Measurements from ENCODE around the gene LMLN.
A peak's percentile ranks its signal among the peaks of the same experiment; 100 is the strongest.

Gene LMLN

DNA sequence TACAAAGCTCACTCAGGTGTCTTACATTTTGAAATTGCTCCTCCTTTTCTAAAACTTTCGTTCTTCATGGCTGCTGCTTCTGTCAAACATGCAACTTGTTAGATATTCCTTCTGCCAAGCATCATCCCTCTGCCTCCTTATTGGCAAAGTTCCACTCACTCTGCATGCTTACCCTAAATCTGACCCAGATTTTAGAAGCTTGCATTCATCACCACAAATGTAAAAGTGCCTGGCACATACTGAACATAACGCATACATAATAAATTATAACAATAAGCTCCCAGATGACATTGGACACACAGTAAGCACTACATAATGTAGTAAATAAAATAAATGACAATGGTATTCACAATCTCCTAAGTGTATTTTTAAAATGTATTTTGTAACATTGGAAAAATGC is 107.4 kb downstream of the LMLN start:
- H3K4me2 ChIP-seq (ENCODE audit: low read depth, low read length, poor library complexity, severe bottlenecking), result no peak overlapping the region
- no peak for TF ChIP-seq EZH2phosphoT487 (IDR thresholded peaks at IDR 0.05; ENCODE audit: borderline replicate concordance)
- TF ChIP-seq, protein P1, sequence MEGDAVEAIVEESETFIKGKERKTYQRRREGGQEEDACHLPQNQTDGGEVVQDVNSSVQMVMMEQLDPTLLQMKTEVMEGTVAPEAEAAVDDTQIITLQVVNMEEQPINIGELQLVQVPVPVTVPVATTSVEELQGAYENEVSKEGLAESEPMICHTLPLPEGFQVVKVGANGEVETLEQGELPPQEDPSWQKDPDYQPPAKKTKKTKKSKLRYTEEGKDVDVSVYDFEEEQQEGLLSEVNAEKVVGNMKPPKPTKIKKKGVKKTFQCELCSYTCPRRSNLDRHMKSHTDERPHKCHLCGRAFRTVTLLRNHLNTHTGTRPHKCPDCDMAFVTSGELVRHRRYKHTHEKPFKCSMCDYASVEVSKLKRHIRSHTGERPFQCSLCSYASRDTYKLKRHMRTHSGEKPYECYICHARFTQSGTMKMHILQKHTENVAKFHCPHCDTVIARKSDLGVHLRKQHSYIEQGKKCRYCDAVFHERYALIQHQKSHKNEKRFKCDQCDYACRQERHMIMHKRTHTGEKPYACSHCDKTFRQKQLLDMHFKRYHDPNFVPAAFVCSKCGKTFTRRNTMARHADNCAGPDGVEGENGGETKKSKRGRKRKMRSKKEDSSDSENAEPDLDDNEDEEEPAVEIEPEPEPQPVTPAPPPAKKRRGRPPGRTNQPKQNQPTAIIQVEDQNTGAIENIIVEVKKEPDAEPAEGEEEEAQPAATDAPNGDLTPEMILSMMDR (conservative IDR thresholded peaks at IDR 0.05; ENCODE audit: low read length), result no peak

DNA sequence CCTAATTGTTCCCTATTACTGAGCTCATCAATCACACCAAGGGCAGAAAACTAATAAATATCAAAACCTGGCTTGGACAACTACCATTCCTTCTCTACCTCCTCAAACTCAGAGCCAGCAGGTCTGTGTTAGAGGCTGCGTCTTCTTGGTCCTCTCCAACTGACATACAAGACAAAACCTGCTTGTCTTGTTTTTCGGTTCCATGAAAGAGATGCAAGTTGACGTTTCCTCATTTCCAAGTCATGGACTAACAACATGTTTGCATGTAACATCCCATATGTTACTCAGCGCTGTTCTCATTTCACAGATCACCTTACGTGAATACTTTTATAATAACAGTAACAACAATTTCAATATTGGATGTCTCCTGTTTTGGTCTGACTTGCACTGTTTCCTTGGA is 110.9 kb downstream of the LMLN start:
- no peak for TF ChIP-seq EZH2phosphoT487 (IDR thresholded peaks at IDR 0.05; ENCODE audit: borderline replicate concordance)
- TF ChIP-seq, protein P1 (conservative IDR thresholded peaks at IDR 0.05; ENCODE audit: low read length), result no peak

More for the DNA sequence above, 107.4 kb downstream of the LMLN start:
- Histone ChIP-seq H3K4me3 (ENCODE audit: low read length, poor library complexity, severe bottlenecking) (no peak overlapping the region), H3F3A (ENCODE audit: low read depth) (no peaks in the 10 kb centered on the region), H3K36me3 (ENCODE audit: insufficient read depth, low read length) (no peaks in the 10 kb centered on the region), H2AFZ (ENCODE audit: low read length) (0 out of 2 replicates have a peak overlapping the region, but pooled peaks have one; percentile 45), H4K20me1 (ENCODE audit: insufficient read depth, low read length, poor library complexity, severe bottlenecking) (no peaks in the 10 kb centered on the region), H3K9ac (ENCODE audit: low read depth, low read length, poor library complexity, severe bottlenecking) (no peak overlapping the region), H3K27me3 (ENCODE audit: insufficient read depth, low read length, poor library complexity, severe bottlenecking) (no peaks in the 10 kb centered on the region), H3K9me3 (ENCODE audit: insufficient read depth, low read depth, low read length) (no peaks in the 10 kb centered on the region), H3K4me1 (ENCODE audit: insufficient read depth, low read length, poor library complexity, severe bottlenecking) (peaks cover 24% of the 10 kb centered on the region), H3K9me2 (replicated peaks; ENCODE audit: low read depth, low read length) (no peaks in the 10 kb centered on the region), H3K79me2 (ENCODE audit: insufficient read depth, low read length) (no peaks in the 10 kb centered on the region)

DNA sequence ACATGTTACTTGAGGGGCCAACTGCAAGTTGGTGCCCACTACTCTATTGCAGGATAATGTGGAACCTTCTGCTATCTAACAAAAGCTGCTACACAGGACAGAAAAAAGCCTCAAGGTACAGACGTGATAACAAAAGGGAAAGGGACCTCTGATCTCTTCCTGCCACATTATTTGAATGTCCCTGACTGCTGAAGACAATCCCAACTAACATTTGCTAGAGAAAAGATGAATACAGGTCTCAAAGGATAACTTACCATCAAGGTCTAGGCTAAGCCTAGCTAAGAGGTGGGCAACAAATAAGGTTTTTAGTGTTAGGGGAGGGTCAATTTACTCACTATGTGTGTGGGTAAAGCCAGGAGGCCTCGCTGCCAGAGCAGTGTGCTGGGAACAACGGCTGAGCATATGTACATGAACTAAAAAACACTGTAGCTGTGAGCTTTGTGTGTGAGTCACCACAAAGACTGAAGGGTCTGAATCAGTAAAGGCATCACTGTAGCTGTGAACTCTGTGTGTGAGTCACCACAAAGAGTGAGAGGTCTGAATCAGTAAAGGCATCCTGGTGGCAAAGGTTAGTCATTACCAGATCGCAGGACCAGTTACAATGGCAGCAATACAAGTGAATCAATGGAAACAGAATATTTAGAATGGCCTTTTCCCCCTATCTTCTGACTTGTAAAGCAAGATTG is 111.7 kb downstream of the LMLN start:
- peak overlapping the region; percentile 12 for H3K4me2 ChIP-seq (ENCODE audit: low read depth, low read length, poor library complexity, severe bottlenecking)

More for the DNA sequence above, 110.9 kb downstream of the LMLN start:
- Histone ChIP-seq H3K27me3 (ENCODE audit: insufficient read depth, low read length, poor library complexity, severe bottlenecking) (no peaks in the 10 kb centered on the region), H3K36me3 (ENCODE audit: insufficient read depth, low read length) (no peaks in the 10 kb centered on the region), H3K9ac (ENCODE audit: low read depth, low read length, poor library complexity, severe bottlenecking) (no peak overlapping the region), H3K4me2 (ENCODE audit: low read depth, low read length, poor library complexity, severe bottlenecking) (no peak overlapping the region), H4K20me1 (ENCODE audit: insufficient read depth, low read length, poor library complexity, severe bottlenecking) (no peaks in the 10 kb centered on the region), H3K79me2 (ENCODE audit: insufficient read depth, low read length) (no peaks in the 10 kb centered on the region), H2AFZ (ENCODE audit: low read length) (peak overlapping the region; percentile 47; the same call in 1 of the 2 replicates), H3K9me3 (ENCODE audit: insufficient read depth, low read depth, low read length) (no peaks in the 10 kb centered on the region), H3K4me3 (ENCODE audit: low read length, poor library complexity, severe bottlenecking) (no peak overlapping the region), H3K4me1 (ENCODE audit: insufficient read depth, low read length, poor library complexity, severe bottlenecking) (peaks cover 20% of the 10 kb centered on the region), H3K9me2 (replicated peaks; ENCODE audit: low read depth, low read length) (no peaks in the 10 kb centered on the region), H3F3A (ENCODE audit: low read depth) (no peaks in the 10 kb centered on the region)

More for the DNA sequence above, 111.7 kb downstream of the LMLN start:
- Histone ChIP-seq H3K4me3 (ENCODE audit: low read length, poor library complexity, severe bottlenecking) (no peak overlapping the region), H3K9ac (ENCODE audit: low read depth, low read length, poor library complexity, severe bottlenecking) (no peak overlapping the region), H3K9me3 (ENCODE audit: insufficient read depth, low read depth, low read length) (no peaks in the 10 kb centered on the region), H2AFZ (ENCODE audit: low read length) (peak overlapping the region; percentile 47), H3K4me1 (ENCODE audit: insufficient read depth, low read length, poor library complexity, severe bottlenecking) (peaks cover 20% of the 10 kb centered on the region), H4K20me1 (ENCODE audit: insufficient read depth, low read length, poor library complexity, severe bottlenecking) (no peaks in the 10 kb centered on the region), H3K79me2 (ENCODE audit: insufficient read depth, low read length) (no peaks in the 10 kb centered on the region), H3F3A (ENCODE audit: low read depth) (no peaks in the 10 kb centered on the region), H3K27me3 (ENCODE audit: insufficient read depth, low read length, poor library complexity, severe bottlenecking) (no peaks in the 10 kb centered on the region), H3K36me3 (ENCODE audit: insufficient read depth, low read length) (no peaks in the 10 kb centered on the region), H3K9me2 (replicated peaks; ENCODE audit: low read depth, low read length) (no peaks in the 10 kb centered on the region)
- TF ChIP-seq, protein P1 (conservative IDR thresholded peaks at IDR 0.05; ENCODE audit: low read length), result peak; percentile 49
- TF ChIP-seq EZH2phosphoT487 (IDR thresholded peaks at IDR 0.05; ENCODE audit: borderline replicate concordance), result no peak
